ES-I3 (cell line): ENCODE data around the gene ATOH1.

Experiments used
- H3K36me3 ChIP-seq: 2 replicates; pipeline ENCODE4 v1.6.1; 2013; ENCODE audit warnings: mild to moderate bottlenecking, low read length, control low read depth, moderate library complexity; ENCODE audit not compliant: insufficient read depth
- H3K4me1 ChIP-seq: 2 replicates; pipeline ENCODE4 v1.6.1; 2013; ENCODE audit warnings: mild to moderate bottlenecking, control low read depth, low read length; ENCODE audit not compliant: insufficient read depth
- H3K9ac ChIP-seq: 2 replicates; pipeline ENCODE4 v1.6.1; 2013; ENCODE audit warnings: low read depth, mild to moderate bottlenecking, low read length, moderate library complexity
- H3K9me3 ChIP-seq: 2 replicates; pipeline ENCODE4 v1.6.1; 2013; ENCODE audit warnings: mild to moderate bottlenecking, low read length, moderate library complexity; ENCODE audit not compliant: control insufficient read depth, insufficient read depth

ATOH1 gene

GRCh38 chr4:93865650-93866049 lies 37.1 kb downstream of the ATOH1 start:
- Histone ChIP-seq H3K9me3 (no peaks in the 10 kb centered on the region), H3K4me1 (no peaks in the 10 kb centered on the region), H3K9ac (no peak overlapping the region), H3K36me3 (no peaks in the 10 kb centered on the region)

- H3K36me3 ChIP-seq = no peaks in the 10 kb centered on the region
- no peak overlapping the region for H3K9ac ChIP-seq
- no peaks in the 10 kb centered on the region for H3K9me3 ChIP-seq
- no peaks in the 10 kb centered on the region for H3K4me1 ChIP-seq
These were observed 39.0 kb downstream of the ATOH1 start for GRCh38 chr4:93867416-93868001.

DNA sequence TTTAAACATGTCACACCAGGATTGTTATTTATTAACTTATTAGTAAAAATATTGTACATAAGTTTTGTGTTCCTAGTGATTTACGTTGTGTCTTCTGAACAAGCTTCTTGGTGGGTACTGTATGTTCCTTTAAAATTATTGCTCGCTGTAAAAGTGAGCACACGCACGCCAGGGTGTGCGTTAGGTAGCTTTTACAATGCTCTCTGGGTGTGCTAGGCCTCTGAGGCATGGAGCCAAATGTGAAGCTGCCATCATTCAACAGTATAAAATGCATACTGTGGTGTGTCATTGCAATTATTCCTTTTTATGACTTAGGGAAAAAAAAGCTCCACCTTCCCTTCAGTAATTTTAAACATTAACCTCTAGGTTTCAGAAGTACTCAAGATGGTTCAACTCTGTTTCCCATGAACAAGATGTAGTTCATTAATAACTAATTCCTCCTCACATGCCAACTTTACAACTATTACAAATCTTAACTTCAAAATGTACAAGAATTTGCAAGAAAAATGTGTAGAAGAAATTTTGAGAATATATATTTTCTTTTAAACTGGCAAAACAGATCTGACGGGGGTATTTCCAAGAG lies 42.4 kb downstream of the ATOH1 start:
- Histone ChIP-seq H3K36me3 (no peaks in the 10 kb centered on the region), H3K4me1 (no peaks in the 10 kb centered on the region), H3K9me3 (no peaks in the 10 kb centered on the region), H3K9ac (no peak overlapping the region)

- H3K4me1 ChIP-seq = no peaks in the 10 kb centered on the region
- H3K9ac ChIP-seq = no peak overlapping the region
- H3K9me3 ChIP-seq = no peaks in the 10 kb centered on the region
- no peaks in the 10 kb centered on the region for H3K36me3 ChIP-seq
These were observed 48.2 kb downstream of the ATOH1 start for GRCh38 chr4:93876754-93877153.

DNA sequence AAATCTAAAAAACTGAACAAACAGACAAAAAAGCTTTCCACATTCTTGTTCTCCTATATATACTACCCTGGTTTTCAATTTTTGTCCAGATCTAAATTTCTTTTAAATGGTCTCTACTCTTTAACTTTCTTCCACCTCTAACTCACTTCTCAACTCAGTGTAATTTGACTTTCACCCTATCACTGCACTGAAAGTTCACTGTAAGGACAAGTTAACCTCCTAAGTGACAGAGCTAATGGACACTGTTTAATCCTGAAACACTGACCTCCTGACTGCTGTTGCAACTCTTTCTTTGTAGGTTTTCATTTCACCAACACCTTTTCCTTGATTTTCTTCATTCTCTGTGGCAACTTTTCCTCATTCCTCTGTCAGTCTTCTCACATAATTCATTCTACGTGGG lies 50.0 kb downstream of the ATOH1 start:
- H3K9me3 ChIP-seq = no peaks in the 10 kb centered on the region
- no peak overlapping the region for H3K9ac ChIP-seq
- no peaks in the 10 kb centered on the region for H3K4me1 ChIP-seq
- H3K36me3 ChIP-seq = no peaks in the 10 kb centered on the region

GRCh38 chr4:93879919-93880318 lies 51.4 kb downstream of the ATOH1 start:
- Histone ChIP-seq H3K36me3 (no peaks in the 10 kb centered on the region), H3K4me1 (no peaks in the 10 kb centered on the region), H3K9ac (no peak overlapping the region), H3K9me3 (no peaks in the 10 kb centered on the region)
